Measurements from ENCODE around the gene IGF2BP1.

DNA sequence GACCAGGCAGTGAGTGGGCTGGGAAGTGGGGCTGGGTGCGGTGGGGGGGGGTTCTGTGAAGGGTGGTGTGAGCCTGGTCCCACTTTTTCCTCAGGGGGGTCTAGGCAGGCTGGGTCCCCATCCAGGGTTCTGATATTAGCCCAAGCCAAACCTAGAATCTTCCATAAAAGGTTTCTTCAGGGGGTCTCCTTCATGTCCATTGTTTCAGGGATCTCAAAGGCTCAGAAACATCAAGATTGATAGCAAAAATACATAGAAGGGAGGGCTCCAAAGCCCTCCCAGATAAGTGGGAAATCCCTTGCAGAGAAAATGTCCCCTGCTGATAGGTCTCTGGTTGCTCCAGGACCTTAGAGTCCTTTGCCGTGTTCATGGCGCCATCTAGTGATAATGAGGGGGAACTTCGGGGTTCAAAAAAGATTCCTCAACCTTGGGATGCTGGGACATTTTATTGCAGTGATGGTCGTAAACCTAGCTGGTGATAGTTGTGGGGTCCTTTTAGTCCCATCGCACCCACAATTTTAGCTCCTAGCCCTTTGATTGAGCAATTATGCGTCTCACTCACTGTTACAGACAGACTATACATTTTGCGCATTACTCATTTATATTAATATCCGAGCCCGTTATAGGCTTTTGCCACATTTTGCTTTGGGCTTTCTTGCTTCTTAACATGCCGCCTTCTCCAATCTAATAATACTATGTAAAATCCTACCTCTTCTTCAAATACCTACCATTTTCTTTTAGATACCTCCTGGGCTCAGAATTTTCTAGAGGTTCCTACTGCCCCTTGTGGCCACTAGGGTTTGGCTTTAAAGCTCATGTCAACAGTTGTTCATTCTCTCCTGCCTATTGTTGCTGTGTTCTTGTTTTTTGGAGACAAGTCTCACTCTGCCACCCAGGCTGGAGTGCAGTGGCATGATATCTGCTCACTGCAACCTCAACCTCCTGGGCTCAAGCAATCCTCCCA is 35.1 kb downstream of the IGF2BP1 start:
- TF ChIP-seq, protein P1, sequence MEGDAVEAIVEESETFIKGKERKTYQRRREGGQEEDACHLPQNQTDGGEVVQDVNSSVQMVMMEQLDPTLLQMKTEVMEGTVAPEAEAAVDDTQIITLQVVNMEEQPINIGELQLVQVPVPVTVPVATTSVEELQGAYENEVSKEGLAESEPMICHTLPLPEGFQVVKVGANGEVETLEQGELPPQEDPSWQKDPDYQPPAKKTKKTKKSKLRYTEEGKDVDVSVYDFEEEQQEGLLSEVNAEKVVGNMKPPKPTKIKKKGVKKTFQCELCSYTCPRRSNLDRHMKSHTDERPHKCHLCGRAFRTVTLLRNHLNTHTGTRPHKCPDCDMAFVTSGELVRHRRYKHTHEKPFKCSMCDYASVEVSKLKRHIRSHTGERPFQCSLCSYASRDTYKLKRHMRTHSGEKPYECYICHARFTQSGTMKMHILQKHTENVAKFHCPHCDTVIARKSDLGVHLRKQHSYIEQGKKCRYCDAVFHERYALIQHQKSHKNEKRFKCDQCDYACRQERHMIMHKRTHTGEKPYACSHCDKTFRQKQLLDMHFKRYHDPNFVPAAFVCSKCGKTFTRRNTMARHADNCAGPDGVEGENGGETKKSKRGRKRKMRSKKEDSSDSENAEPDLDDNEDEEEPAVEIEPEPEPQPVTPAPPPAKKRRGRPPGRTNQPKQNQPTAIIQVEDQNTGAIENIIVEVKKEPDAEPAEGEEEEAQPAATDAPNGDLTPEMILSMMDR (IDR thresholded peaks at IDR 0.05) = peak; percentile 39 to 84 (median 78)
- TF ChIP-seq POLR2A (IDR thresholded peaks at IDR 0.05) = no peak

All from adrenal gland (tissue), 5 donors.